Measurements from ENCODE around the gene C10orf95.

DNA sequence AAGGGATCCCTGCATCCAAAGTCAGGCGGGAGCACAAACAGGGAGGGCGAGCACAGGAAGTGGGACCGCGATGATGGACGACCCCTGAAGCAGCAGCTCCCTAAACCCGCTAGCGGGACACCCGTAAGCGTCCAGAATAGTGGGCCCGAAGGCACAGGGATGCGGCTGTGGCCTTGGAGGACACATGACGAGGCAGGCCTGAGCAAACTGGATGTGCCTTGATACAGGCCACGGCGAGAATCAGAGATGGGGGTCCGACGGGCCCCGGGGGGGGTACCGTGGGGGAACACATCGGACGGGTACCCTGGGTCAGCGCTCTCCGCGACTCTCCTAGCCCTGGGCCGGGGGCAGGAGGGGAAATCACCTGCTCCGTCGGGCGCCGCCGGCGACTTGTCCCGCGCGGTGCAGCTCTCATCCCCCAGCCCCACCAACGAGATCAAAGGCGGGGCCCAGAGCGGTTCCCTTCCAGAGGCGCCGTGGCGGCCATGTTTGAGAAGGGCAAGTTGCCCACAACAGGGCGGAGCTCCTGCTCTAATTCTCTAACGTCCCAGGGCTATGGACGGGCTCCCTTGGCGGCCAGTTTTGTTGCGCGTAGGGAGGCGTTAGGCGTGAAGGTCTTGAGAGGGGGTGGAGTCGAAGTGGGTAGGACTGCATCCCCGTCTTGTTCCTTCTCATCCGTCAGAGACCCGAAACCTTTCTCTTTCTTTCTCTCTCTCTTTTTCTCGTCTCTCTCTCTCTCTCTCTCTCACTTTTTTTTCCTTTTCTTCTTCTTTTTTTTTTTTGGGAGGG, 19.0 kb downstream of the C10orf95 start, which contains the start of gene CUEDC2:
- TF ChIP-seq POLR2AphosphoS5 (IDR thresholded peaks at IDR 0.05): peak; percentile 62 to 86
- TF ChIP-seq, protein P1, sequence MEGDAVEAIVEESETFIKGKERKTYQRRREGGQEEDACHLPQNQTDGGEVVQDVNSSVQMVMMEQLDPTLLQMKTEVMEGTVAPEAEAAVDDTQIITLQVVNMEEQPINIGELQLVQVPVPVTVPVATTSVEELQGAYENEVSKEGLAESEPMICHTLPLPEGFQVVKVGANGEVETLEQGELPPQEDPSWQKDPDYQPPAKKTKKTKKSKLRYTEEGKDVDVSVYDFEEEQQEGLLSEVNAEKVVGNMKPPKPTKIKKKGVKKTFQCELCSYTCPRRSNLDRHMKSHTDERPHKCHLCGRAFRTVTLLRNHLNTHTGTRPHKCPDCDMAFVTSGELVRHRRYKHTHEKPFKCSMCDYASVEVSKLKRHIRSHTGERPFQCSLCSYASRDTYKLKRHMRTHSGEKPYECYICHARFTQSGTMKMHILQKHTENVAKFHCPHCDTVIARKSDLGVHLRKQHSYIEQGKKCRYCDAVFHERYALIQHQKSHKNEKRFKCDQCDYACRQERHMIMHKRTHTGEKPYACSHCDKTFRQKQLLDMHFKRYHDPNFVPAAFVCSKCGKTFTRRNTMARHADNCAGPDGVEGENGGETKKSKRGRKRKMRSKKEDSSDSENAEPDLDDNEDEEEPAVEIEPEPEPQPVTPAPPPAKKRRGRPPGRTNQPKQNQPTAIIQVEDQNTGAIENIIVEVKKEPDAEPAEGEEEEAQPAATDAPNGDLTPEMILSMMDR (IDR thresholded peaks at IDR 0.05): no peak
